Glomerular visceral epithelial cell (primary cell): ENCODE measurements around the gene ERVFRD-1.

Source experiments
- DNase-seq: peaks from one replicate; pipeline ENCODE4 v3.0.0-alpha.2; 2016; ENCODE audit errors: extremely low spot score

The ERVFRD-1 gene, protein sequence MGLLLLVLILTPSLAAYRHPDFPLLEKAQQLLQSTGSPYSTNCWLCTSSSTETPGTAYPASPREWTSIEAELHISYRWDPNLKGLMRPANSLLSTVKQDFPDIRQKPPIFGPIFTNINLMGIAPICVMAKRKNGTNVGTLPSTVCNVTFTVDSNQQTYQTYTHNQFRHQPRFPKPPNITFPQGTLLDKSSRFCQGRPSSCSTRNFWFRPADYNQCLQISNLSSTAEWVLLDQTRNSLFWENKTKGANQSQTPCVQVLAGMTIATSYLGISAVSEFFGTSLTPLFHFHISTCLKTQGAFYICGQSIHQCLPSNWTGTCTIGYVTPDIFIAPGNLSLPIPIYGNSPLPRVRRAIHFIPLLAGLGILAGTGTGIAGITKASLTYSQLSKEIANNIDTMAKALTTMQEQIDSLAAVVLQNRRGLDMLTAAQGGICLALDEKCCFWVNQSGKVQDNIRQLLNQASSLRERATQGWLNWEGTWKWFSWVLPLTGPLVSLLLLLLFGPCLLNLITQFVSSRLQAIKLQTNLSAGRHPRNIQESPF

DNA sequence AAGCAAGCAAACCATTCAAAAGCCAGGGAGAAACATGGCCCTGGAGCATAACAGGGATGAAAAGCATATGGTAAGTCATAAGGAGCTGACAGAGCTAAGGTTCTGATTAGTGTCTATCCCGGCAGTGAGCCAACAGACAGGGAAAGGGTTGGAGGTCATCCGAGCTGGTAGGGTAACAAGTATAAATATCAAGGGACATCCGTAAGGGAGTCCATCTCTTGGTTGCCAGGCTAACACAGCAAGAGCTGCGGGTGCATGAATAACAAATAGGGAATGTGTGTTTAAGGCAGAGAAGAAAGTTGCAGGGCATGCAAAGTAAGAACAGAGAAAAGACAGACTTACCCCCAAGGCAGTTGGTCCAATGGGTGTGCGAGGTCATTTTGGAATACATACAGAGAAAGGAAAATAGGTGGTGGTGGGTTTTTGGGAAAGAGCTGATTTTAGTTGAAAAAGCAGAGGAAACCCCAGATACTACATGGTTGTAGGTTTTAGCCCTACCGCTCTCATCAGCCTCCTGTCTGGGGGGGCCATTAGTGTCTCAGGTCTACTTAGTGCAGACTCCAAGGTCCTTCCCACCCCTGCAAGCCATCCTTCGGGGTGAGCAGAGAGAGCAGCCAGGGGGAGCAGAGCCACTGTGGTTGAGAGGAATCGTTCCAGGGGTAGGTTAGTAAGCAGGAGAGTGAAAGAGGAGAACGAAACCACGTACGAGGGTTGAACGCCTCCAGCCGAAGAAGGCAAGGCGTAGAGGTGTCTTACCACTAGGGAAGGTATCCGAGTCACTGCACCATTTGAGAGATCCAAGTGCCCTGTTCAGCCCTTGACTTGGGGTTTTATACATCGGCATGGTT is at the start of gene ERVFRD-1:
TSS of gene ERVFRD-1 (minus strand) at position 805 of the 848 bp plus-strand sequence. CDS start 6,415 bp downstream, outside the sequence.
- DNase-seq: no peak

DNA sequence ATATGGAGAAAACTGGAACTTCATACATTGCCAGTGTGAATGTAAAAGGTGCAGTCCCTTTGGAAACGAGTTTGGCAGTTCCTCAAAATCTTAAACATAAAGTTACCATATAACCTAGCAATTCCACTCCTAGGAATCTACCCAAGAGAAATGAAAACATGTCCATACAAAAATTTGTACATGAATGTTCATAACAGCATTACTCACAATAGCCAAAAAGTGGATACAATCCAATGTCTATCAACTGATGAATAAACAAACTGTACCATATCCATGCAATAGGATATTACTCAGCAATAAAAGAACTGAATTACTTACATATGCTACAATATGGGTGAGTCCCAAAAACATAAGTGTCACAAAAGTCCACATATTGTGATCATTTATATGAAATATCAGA is 48.7 kb upstream of the ERVFRD-1 start:
- DNase-seq: no peak

DNA sequence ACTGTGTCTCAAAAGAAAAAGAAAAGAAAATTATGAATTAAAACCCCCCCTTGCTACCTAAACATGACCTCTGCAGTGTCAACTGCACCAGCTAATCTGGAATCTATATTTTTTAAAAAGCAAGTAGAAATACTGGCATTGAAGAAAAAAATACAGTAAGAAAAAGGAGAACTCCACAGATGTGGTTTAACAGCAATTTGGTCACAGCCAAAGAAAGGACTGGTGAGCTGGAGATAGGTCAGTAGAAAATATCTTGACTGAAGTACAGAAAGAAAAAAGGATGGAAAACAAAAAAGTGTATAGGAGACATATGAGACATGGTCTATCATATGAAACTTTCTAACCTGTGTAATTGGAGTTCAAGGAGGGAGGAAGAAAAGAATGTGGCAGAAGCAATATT is 44.1 kb upstream of the ERVFRD-1 start:
- DNase-seq: no peak

DNA sequence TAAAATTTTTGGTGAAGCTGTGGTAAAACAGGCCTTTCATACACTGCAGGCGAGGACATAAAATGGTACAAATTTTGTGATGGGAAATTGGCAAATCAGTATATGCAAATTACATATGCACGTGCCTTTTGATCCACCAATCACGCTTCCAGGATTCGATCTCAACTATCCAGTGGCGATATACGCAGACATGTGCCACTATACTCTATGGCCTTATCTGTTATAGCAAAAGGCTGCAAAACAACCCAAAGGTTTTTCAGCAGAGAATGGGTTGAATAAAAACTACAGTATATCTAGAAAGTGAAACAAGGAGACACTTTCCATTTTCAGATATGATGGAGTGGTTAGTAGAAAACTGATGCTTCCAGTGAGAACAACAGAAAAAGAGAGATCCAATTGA is 41.9 kb upstream of the ERVFRD-1 start:
- DNase-seq: no peak

DNA sequence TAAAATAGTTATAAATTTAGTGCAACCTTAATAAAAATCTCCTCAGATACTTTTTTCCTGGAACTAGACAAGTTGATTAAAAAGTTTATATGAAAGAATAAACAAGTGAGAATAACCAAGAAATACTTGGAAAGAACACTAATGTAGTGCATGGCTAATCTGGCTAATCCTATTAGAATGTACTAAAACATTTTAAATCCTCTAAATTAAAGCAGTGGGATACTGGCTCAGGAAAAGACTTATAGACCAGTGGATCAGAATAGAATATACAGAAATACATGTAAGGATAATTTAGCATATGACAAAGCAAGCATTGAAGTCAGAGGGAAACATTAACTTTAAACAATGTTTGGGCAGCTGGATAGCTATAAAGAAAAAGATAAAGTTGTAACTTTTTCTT is 41.1 kb upstream of the ERVFRD-1 start:
- DNase-seq: no peak

DNA sequence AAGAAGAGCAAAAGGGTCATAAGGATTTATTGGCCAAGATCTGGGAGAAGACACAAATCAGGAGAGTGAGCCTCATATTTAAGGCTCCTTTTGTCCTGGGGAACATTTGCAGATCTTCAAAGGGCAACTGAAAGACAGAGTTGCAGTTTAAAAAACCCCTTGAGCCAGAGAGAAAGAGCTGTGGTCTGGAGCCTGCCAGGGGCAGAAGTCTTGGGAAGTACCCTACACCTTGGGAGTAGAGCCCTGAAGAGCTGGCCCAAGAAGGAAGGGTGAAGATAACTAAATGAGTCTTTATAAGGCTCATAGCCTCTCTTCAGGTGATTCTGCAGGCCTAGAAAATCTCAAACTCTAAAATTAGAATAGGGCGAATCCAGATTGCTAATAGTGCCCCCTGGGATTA is 40.0 kb upstream of the ERVFRD-1 start:
- no peak for DNase-seq

DNA sequence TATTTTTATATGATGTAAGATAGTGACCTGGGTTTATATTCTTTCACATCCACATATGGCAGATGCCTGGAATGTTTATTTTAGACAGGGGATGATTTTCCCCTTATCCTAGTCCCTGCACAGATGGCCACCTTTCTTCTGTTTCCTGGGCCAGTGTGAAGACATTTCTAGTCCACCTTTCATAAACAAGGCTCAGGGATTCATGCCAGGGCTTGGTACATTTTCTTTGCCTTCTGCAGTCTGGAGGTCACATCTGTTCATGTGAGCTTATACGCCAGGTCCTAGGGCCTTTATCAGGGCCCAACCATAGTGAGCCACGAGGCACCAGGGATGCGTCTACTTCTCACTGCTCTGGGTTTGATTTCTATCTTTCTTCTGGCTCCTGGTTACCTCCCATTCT is 38.0 kb upstream of the ERVFRD-1 start:
- DNase-seq: no peak

DNA sequence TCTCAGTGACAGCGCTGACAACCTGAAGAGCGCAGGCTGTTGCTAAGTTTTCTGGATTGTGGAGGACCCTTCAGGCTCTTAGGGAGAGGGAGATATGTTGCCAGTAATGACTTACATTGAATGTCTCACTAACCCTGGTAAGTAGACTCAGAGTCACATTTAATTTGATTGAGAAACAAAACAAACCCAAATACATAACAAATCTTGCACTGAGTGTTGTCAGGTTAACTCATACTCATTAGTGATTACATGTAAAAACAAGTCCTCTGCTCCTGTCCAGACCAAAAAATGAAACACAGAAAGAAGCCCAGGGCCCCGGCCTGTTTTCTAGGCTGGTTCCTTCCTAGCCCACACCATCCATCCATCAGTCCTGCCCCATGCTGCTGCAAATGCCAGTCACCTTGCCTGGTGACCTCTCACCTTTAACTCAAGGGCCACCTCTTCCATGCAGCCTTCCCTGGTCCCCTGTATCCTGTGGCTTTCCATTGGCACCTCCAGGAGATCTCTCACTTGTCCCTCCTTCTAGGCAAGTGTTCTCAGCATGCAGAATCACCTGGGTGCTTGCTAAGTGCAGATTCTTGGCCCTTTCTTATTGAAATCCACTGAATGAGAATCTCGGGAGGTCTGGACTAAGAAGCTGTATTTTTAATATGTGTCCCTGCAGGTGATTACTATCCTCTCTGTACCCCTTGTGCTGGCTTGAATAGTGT is 34.7 kb upstream of the ERVFRD-1 start:
- no peak for DNase-seq

DNA sequence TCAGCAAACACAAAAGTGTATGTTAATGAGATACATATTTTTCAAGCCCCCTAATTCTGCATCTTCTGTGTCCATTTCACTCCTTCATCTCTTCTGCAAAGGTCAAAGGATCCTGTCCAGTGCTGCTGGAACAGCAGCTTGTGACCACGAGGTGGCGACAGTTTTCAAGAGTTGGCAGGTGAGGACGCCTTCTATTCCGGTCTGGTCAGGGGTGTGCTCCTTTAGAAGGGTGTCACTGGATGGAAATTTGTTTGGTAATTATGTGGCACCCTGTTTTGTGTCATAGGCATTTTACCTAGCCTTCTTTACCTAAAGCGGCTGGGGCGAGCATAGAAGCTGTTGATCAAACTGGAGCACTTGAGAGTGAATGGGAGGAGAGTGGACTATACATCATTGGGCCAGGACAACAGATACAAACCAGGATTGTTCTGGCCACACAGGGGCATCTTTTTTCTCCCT is 32.9 kb upstream of the ERVFRD-1 start:
- peak; percentile 77 for DNase-seq

DNA sequence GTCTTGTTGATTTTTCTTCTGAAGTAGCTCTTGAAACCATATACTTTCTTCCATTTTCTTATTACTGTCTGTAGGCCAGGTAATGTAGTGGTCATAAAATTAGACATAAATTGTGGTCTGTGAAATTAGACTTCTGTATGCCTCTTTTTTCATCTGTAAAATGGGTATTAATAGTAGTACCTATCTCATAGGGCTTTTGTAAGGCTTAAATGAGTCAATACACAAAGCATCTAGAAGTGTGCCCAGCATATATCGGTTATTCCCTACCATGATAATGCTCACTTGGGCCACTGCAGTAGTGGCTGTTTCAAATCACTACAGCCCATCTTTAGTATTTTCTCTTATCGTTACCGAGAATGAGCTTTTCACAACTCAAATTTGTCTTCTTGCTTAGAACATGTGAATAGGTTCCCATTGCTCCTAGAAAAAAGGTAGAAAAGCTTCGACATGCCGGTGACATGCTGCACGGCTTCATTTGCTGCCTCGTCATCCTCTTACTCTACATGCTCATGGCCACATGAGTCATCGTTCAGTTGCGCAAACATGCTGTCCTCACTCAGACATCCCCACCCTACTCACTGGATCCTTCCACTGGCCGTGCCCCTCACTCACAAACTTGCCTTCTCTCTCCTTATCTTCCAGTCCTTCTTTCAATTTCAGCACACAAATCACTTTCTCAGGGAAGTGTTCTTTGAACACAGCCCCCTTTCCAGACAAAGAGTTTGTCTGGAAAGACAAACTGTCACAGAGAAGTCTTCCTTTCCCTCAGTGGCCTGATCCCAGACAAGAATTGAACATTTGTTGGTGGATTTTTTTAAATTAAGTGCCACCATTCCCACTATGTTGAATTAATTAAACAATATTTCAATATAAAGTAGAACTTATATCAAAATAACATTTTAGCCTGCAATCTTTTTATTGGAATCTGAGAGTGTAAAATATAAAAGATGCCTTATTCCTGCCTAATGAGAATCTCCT is 32.2 kb upstream of the ERVFRD-1 start:
- peak; percentile 52 for DNase-seq

DNA sequence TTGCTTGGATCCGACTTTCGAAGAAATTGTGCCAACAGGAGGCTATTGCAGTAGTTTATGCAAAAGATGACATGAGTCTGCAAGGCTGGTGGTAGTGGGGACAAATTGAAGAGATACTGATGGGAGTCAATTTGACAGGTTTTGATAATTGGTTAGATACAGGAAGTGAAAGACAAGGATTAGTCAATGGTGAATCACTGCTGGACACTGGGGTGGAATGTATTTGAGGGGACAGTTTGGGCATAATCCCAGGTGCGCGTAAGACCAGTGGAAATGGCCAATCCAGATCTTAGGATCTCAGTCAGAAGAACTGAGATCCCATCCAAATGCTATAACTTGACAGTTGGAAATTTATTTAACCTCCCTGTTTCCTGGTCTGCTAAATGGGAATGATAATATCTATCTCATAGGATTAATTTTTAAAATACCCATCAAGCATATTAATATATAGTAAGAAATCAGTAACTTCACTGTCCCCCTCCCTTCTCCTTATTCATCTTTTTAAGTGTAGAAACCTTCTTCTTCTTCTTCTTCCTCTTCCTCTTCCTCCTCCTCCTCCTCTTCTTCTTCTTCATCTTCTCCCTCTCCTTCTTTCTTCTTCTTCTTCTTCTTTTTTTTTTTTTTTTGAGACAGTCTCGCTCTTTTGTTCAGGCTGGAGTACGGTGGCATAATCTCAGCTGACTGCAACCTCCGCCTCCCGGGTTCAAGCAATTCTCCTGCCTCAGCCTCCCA is 30.9 kb upstream of the ERVFRD-1 start:
- no peak for DNase-seq

DNA sequence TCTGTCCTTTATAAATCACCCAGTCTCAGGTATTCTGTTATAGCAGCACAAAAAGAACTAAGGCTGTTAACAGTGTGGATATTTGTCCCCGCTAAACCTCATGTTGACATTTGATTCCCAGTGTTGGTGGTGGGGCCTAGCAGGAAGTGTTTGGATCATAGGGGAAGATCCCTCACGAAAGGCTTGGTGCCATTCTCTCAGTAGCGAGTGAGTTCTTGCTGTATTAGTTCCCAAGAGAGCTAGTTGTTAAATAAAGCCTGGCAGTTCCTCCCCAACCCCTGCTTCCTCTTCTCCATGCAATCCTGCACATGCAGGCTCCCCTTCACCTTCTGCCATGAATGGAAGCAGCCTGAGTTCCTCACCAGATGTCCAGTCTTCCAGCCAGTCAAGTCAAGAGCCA is 29.8 kb upstream of the ERVFRD-1 start:
- no peak for DNase-seq

DNA sequence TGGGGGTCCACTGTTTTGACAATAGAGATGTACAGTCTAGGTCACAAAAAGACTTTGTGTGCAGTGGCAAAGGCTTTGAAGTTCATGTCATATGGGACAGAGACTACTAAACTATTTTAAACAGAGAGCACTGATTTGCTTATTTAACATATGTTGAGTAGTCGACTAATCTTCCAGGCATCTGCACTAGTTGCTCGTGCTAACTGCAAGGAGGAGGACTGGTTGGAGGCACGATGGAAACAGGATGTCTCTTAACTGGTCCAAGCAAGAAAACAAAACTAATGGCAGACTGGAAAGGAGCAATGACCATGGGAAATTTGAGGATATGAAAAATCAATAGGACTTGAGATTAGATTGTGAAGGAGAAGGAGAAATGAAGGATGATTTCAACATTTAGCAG is 28.5 kb upstream of the ERVFRD-1 start:
- no peak for DNase-seq

DNA sequence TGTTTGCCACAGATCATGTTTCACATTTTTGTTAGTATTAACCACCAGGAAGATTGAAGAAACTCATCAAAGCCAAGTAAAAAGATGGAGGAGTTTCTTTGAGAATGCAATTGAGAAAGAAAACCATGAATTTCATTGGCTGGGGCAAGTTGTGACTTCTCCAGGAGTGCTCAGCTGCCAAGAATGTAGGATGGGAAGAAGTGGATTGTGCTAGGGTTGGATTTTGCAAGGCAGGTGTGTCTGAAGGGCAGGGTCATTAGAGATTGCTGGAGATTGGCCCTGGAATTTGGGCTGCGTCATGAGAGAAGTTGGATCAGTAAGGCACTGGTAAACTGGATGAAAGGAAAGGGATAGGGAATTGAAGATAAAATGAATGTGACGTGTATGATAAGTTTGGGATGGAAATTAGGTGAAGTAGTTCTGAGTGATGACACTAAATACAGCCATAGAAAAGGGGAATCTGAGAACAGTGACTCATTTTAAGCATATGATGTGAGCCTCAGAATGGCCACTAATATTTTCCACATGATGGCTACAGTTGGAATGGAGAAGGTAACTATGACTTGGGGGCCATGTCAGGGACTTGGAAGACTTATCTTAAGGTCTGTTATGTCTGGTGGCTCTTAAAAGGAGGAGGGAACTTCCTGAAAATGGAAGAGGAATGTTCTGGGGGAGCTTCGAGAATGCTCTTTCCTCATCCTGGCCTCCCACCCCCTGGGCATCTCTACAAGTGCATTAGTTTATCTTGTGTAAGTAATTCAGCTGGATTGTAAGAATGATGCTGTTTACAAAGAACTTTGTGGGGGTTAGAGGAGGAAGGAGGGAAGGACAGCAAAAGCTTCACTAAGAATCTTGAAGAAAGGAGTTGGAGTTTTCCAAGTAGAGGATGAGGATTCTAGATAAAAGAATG is 27.8 kb upstream of the ERVFRD-1 start:
- no peak for DNase-seq

DNA sequence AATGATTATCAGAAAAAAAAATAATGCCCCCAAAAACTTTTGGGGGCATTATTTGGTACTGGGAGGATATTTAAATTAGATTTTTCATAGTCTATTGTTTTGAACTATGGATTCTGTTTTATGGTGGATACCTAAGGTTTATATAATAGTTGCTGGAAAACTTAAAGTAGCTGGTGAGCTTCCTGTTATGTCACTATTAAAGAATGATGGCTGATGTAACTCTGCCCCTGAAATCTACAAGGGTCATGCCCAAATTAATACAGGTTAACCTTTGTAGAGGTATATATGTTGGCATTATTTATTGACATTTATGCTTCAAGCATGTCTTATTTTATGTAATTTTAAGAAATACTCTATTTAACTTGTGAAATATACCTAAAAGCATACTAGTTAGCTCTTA is 25.3 kb upstream of the ERVFRD-1 start:
- no peak for DNase-seq

DNA sequence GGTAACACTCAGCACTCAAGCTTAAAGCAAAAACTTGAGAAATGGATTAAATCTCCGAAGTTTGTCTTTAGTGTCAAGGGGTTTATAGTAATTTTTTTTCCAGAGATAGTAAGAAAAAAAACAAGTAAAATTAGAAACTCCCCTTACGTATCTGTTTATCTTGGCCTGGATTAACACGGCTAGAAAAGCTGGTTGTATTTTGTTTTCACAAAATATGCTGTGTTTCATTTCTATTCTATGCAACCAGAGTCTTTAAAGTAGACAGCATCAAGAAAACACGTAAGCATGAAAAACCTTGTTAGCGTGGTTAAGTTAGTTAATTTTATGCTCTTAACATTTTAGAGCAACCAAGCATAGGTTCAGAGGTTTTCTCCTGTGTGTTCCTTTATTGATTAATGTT is 21.8 kb upstream of the ERVFRD-1 start:
- DNase-seq: no peak

DNA sequence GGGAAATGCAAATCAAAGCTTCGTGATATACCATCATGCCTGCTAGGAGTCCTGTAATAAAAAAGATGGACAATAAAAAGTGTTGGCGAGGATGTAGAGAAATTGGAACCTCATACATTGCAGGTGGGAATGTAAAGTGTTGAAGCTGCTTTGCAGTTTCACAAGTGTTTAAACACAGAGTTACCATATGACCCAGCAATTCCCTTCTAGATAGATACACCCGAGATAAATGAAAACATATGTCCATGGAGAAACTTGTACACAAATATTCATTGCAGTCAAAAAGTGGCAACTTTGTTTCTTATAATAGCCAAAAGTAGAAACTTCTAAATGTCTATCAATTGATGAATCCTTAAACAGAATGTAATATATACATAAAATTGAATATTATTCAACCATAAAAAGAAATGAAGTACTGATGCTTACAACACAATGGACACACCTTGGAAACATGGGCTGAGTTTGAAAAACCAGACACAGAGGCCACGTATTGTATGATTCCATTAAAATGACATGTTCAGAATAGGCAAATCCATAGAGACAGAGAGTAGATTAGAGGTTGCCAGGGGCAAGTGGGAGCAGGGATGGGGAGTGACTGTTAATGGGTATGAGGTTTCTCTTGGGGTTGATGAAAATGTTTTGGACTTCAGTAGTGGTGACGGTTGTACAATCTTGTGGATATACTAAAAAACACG is 20.8 kb upstream of the ERVFRD-1 start:
- no peak for DNase-seq

DNA sequence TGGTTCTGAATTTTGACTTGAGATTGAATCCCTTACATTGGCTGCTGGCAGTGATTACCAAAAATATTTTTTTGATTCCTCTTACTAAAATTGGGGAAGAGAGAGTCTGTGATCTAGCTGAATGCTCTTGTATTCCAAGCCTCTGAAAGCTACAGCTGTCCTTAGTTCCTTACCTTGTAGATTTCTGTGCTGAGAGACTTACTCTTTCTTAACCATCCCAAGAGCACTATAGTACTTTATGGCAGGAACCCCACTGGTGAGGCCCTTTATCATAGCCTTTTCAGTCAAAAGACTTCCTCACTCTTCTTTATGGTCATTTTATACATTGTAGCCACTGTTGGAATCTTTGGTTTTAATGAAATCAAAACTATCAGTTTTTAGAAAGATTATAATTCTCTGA is 19.1 kb upstream of the ERVFRD-1 start:
- DNase-seq: no peak
